Astrocyte (in vitro differentiated cells and primary cell): ENCODE measurements around the gene UBE2C. TPM values are rescaled to one million over a fixed set of nuclear protein-coding genes. Genes with fewer than 3 reads are reported as not detected.
A peak's percentile ranks its signal among the peaks of the same experiment; 100 is the strongest.
"Not testable (repeated sequence)": the region's sequence is repeated elsewhere in the genome, so short reads cannot be mapped to it uniquely, and the experiment has no call there.

Experiments
- DNase-seq: peaks from one replicate; pipeline ENCODE4 v3.0.0-alpha.2; 2010; ENCODE audit warnings: low read depth
- FAIRE-seq: peaks from 2 replicates; lab custom pipeline; 2011; peaks lifted over from hg19 to GRCh38; lab: Jason Lieb, UNC
- H2AFZ ChIP-seq: 2 replicates; pipeline ENCODE4 v1.6.0; 2012; ENCODE audit warnings: low read depth, low read length, inconsistent platforms
- H3K27ac ChIP-seq: 2 replicates; pipeline ENCODE4 v1.5.1; 2011; ENCODE audit warnings: low read depth, low read length, inconsistent platforms
- H3K27me3 ChIP-seq: 2 replicates; pipeline ENCODE4 v1.6.0; 2011; ENCODE audit warnings: low read length, inconsistent platforms; ENCODE audit not compliant: insufficient read depth
- H3K36me3 ChIP-seq: 2 replicates; pipeline ENCODE4 v1.5.1; 2011; ENCODE audit warnings: low read length, inconsistent platforms; ENCODE audit not compliant: insufficient read depth
- H3K4me1 ChIP-seq: 2 replicates; pipeline ENCODE4 v1.5.1; 2011; ENCODE audit warnings: low read length, inconsistent platforms; ENCODE audit not compliant: insufficient read depth
- H3K4me2 ChIP-seq: 2 replicates; pipeline ENCODE4 v1.6.0; 2012; ENCODE audit warnings: low read length, inconsistent platforms
- H3K4me3 ChIP-seq: 2 replicates; pipeline ENCODE4 v1.5.1; 2011; ENCODE audit warnings: low read depth, mild to moderate bottlenecking, low read length, inconsistent platforms; ENCODE audit not compliant: insufficient read depth
- H3K79me2 ChIP-seq: 2 replicates; pipeline ENCODE4 v1.6.0; 2012; ENCODE audit warnings: mild to moderate bottlenecking, low read length, inconsistent platforms; ENCODE audit not compliant: insufficient read depth
- H3K9ac ChIP-seq: 2 replicates; pipeline ENCODE4 v1.6.0; 2012; ENCODE audit warnings: mild to moderate bottlenecking, low read length, inconsistent platforms
- H3K9me3 ChIP-seq: 2 replicates; pipeline ENCODE4 v1.5.1; 2012; ENCODE audit warnings: low read depth, mild to moderate bottlenecking, low read length, inconsistent platforms; ENCODE audit not compliant: insufficient read depth
- H4K20me1 ChIP-seq: 2 replicates; pipeline ENCODE4 v1.6.0; 2012; ENCODE audit warnings: low read length, inconsistent platforms; ENCODE audit not compliant: insufficient read depth
- H3K27ac Mint-ChIP-seq: one replicate; pipeline ENCODE4 v1.8.0; 2021; ENCODE audit warnings: mild to moderate bottlenecking, mixed read lengths; ENCODE audit not compliant: unreplicated experiment
- H3K27me3 Mint-ChIP-seq: one replicate; pipeline ENCODE4 v1.8.0; 2021; ENCODE audit warnings: low read depth, mixed read lengths; ENCODE audit not compliant: unreplicated experiment
- H3K36me3 Mint-ChIP-seq: one replicate; pipeline ENCODE4 v1.8.0; 2021; ENCODE audit warnings: low read depth, mixed read lengths; ENCODE audit not compliant: unreplicated experiment
- H3K4me1 Mint-ChIP-seq: one replicate; pipeline ENCODE4 v1.8.0; 2021; ENCODE audit warnings: low read depth, mixed read lengths; ENCODE audit not compliant: unreplicated experiment
- H3K4me3 Mint-ChIP-seq: one replicate; pipeline ENCODE4 v1.8.0; 2021; ENCODE audit warnings: mild to moderate bottlenecking, moderate library complexity, mixed read lengths; ENCODE audit not compliant: unreplicated experiment
- H3K9me3 Mint-ChIP-seq: one replicate; pipeline ENCODE4 v1.8.0; 2021; ENCODE audit warnings: mild to moderate bottlenecking, mixed read lengths; ENCODE audit not compliant: unreplicated experiment
- EZH2 ChIP-seq: IDR thresholded peaks from 2 replicates; pipeline ENCODE4 v1.6.1; 2012; ENCODE audit warnings: mild to moderate bottlenecking, low read length, inconsistent platforms; ENCODE audit not compliant: insufficient read depth
- total RNA-seq: library from RNA; stranded (reverse); gene quantifications from 2 replicates; pipeline ENCODE4 v1.2.1, GENCODE V29; 2021
- TF ChIP-seq, protein P1 (sequence below): IDR thresholded peaks from 2 replicates; pipeline ENCODE4 v1.5.1; 2011; ENCODE audit warnings: low read depth, mild to moderate bottlenecking, inconsistent platforms, low read length, moderate library complexity; ENCODE audit not compliant: insufficient read depth

The UBE2C gene
- total RNA-seq, 1 donor from 2014 or later, result 12.3 TPM

DNA sequence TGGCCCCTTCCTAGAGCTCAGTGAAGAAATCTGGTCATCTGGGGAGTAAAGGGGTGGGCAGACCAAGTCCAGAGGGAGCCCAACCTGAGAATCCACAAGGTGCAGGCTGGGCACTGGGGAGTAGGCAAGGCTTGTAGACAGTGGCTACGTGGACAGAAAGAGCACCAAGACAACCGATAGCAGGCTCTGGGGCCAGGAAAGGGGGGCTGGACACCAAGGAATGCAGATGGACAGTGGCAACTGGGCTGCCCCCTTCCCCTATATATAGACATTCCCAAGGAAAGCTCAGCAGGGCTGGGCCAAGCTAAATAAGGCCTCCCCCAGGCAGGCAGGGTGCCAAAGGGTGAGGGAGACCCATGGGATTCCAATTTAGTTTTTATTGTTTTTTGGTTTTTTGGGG is 16.1 kb downstream of the UBE2C start:
- no peak for FAIRE-seq

GRCh38 chr20:45829673-45830106 is 17.2 kb downstream of the UBE2C start:
- H3K27me3 ChIP-seq, H3K9ac ChIP-seq, H3K4me2 ChIP-seq, H3K36me3 ChIP-seq, H3K9me3 ChIP-seq, H3K4me3 ChIP-seq, H3K27me3 Mint-ChIP-seq, H3K4me3 Mint-ChIP-seq, H3K36me3 Mint-ChIP-seq, FAIRE-seq, H3K27ac ChIP-seq, H3K9me3 Mint-ChIP-seq, DNase-seq, H3K79me2 ChIP-seq, H2AFZ ChIP-seq, H4K20me1 ChIP-seq, H3K27ac Mint-ChIP-seq: not testable (repeated sequence)
- peaks cover 20% of the 10 kb centered on the region for H3K4me1 ChIP-seq
- H3K4me1 Mint-ChIP-seq, result peaks cover 19% of the 10 kb centered on the region

More for the DNA sequence above, 16.1 kb downstream of the UBE2C start:
- no peak for TF ChIP-seq EZH2
- TF ChIP-seq, protein P1, sequence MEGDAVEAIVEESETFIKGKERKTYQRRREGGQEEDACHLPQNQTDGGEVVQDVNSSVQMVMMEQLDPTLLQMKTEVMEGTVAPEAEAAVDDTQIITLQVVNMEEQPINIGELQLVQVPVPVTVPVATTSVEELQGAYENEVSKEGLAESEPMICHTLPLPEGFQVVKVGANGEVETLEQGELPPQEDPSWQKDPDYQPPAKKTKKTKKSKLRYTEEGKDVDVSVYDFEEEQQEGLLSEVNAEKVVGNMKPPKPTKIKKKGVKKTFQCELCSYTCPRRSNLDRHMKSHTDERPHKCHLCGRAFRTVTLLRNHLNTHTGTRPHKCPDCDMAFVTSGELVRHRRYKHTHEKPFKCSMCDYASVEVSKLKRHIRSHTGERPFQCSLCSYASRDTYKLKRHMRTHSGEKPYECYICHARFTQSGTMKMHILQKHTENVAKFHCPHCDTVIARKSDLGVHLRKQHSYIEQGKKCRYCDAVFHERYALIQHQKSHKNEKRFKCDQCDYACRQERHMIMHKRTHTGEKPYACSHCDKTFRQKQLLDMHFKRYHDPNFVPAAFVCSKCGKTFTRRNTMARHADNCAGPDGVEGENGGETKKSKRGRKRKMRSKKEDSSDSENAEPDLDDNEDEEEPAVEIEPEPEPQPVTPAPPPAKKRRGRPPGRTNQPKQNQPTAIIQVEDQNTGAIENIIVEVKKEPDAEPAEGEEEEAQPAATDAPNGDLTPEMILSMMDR, result no peak
- Mint-ChIP-seq H3K9me3 (no peaks in the 10 kb centered on the region), H3K27me3 (peaks cover under 1% of the 10 kb centered on the region), H3K36me3 (no peaks in the 10 kb centered on the region), H3K27ac (no peak overlapping the region), H3K4me3 (no peak overlapping the region), H3K4me1 (peaks cover 19% of the 10 kb centered on the region)
- no peak overlapping the region for H3K4me3 ChIP-seq
- no peak for DNase-seq
- peaks cover 14% of the 10 kb centered on the region for H3K4me1 ChIP-seq
- no peaks in the 10 kb centered on the region for H3K9me3 ChIP-seq
- no peaks in the 10 kb centered on the region for H3K27me3 ChIP-seq
- H3K27ac ChIP-seq, result no peak overlapping the region
- H2AFZ ChIP-seq, result no peak overlapping the region
- no peak overlapping the region for H3K9ac ChIP-seq
- no peaks in the 10 kb centered on the region for H4K20me1 ChIP-seq
- H3K4me2 ChIP-seq, result no peak overlapping the region
- no peaks in the 10 kb centered on the region for H3K79me2 ChIP-seq
- no peaks in the 10 kb centered on the region for H3K36me3 ChIP-seq

DNA sequence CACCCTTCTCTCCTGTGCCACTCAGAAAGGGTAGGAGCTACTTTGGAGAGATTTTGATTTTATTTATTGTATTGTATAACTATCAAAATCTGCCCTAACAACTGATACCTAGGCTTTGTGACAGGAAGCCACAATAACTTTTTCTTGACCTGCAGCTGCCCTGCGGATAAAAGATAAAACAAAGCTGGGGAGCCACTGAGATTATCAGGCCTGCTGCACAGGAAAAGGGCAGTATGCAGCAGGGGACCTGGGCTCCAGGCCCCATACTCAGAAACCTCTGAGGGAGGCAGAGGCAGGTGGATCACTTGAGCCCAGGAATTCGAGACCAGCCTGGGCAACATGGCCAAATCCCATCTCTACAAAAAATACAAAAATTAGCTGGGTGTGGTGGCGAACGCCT is 20.2 kb downstream of the UBE2C start:
- peaks cover 24% of the 10 kb centered on the region for H3K4me1 Mint-ChIP-seq
- H3K9ac ChIP-seq, result peak overlapping the region; percentile 75
- H3K27me3 Mint-ChIP-seq, result no peaks in the 10 kb centered on the region
- H3K9me3 Mint-ChIP-seq, result peaks cover 2% of the 10 kb centered on the region
- H3K27me3 ChIP-seq, result no peaks in the 10 kb centered on the region
- H3K4me2 ChIP-seq, result peak overlapping the region; percentile 91
- H3K36me3 ChIP-seq, result peaks cover 3% of the 10 kb centered on the region
- no peak overlapping the region for H3K27ac Mint-ChIP-seq
- no peak overlapping the region for H3K27ac ChIP-seq
- FAIRE-seq (no peak), DNase-seq (no peak)
- H3K79me2 ChIP-seq, result peaks cover 13% of the 10 kb centered on the region
- no peaks in the 10 kb centered on the region for H3K9me3 ChIP-seq
- no peak for TF ChIP-seq EZH2
- TF ChIP-seq, protein P1, result no peak
- peaks cover 24% of the 10 kb centered on the region for H3K4me1 ChIP-seq
- H3K36me3 Mint-ChIP-seq, result peaks cover 8% of the 10 kb centered on the region
- H4K20me1 ChIP-seq, result peaks cover 12% of the 10 kb centered on the region
- H2AFZ ChIP-seq, result no peak overlapping the region
- H3K4me3 Mint-ChIP-seq, result no peak overlapping the region
- H3K4me3 ChIP-seq, result no peak overlapping the region
